Measurements from ENCODE around the gene CSH2. TPM values are rescaled to one million over a fixed set of nuclear protein-coding genes. Genes with fewer than 3 reads are reported as not detected.
"Not testable (repeated sequence)": the region's sequence is repeated elsewhere in the genome, so short reads cannot be mapped to it uniquely, and the experiment has no call there.

Gene CSH2
- total RNA-seq, 1 donor from 2014 or later, result not detected

DNA sequence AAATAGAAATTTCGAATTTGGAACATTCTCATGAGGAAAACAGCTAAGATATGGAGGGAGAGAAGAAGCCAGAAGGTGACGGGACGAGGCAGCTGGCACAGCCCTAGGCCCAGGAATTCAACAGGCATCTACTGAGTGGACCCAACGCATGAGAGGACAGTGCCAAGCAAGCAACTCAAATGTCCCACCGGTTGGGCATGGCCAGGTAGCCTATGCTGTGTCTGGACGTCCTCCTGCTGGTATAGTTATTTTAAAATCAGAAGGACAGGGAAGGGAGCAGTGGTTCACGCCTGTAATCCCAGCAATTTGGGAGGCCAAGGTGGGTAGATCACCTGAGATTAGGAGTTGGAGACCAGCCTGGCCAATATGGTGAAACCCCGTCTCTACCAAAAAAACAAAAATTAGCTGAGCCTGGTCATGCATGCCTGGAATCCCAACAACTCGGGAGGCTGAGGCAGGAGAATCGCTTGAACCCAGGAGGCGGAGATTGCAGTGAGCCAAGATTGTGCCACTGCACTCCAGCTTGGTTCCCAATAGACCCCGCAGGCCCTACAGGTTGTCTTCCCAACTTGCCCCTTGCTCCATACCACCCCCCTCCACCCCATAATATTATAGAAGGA, 43.2 kb upstream of the CSH2 start:
- FAIRE-seq, result no peak
- TF ChIP-seq, protein P1, sequence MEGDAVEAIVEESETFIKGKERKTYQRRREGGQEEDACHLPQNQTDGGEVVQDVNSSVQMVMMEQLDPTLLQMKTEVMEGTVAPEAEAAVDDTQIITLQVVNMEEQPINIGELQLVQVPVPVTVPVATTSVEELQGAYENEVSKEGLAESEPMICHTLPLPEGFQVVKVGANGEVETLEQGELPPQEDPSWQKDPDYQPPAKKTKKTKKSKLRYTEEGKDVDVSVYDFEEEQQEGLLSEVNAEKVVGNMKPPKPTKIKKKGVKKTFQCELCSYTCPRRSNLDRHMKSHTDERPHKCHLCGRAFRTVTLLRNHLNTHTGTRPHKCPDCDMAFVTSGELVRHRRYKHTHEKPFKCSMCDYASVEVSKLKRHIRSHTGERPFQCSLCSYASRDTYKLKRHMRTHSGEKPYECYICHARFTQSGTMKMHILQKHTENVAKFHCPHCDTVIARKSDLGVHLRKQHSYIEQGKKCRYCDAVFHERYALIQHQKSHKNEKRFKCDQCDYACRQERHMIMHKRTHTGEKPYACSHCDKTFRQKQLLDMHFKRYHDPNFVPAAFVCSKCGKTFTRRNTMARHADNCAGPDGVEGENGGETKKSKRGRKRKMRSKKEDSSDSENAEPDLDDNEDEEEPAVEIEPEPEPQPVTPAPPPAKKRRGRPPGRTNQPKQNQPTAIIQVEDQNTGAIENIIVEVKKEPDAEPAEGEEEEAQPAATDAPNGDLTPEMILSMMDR (IDR thresholded peaks at IDR 0.05; ENCODE audit: insufficient read depth, low read length, severe bottlenecking), result no peak
- H3K27me3 ChIP-seq (ENCODE audit: control insufficient read depth, insufficient read depth, low read length), result peaks cover 7% of the 10 kb centered on the region
- H3K36me3 ChIP-seq (ENCODE audit: control insufficient read depth, insufficient read depth, low read length), result no peaks in the 10 kb centered on the region
- DNase-seq (ENCODE audit: low read depth), result no peak
- H3K4me3 ChIP-seq (ENCODE audit: low read depth, low read length), result no peak overlapping the region

DNA sequence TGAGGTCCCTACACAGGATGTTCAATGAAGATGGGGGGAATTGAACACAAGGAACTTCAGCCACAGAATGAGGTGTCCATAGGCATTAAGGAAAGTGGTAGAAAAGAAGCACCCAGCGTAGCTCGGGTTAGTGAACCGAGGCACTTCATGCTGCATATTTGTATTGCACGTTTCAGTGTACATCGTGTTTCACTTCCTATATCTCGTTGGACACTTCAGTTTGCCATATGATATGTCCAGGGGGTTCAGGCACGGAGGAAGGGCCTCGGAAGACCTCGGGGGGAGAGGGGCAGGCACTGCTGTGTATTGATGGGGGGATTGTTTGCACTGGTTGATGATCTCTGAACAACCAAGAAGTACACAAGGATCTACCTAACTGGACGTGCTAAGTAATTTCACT, 42.3 kb upstream of the CSH2 start:
- not testable (repeated sequence) for H3K36me3 ChIP-seq (ENCODE audit: control insufficient read depth, insufficient read depth, low read length); FAIRE-seq; H3K4me3 ChIP-seq (ENCODE audit: low read depth, low read length); DNase-seq (ENCODE audit: low read depth); H3K27me3 ChIP-seq (ENCODE audit: control insufficient read depth, insufficient read depth, low read length)

DNA sequence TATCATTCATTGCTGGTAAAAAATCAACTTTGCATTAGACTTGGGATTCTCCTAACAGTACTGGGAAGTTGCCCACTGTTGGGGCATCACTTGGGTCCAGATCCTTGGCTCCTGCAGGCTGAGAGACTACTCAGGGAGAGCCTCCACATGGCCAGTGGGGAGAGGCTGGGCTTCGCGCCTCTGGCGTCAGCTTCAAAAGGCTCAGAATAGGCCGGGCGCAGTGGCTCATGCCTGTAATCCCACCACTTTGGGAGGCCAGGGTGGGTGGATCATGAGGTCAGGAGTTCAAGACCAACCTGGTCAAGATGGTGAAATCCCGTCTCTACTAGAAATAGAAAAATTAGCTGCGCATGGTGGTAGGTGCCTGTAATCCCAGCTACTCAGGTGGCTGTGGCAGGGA, 41.0 kb upstream of the CSH2 start:
- TF ChIP-seq, protein P1 (IDR thresholded peaks at IDR 0.05; ENCODE audit: insufficient read depth, low read length, severe bottlenecking), result no peak
- FAIRE-seq, result no peak
- Histone ChIP-seq H3K36me3 (ENCODE audit: control insufficient read depth, insufficient read depth, low read length) (no peaks in the 10 kb centered on the region), H3K27me3 (ENCODE audit: control insufficient read depth, insufficient read depth, low read length) (peaks cover 8% of the 10 kb centered on the region), H3K4me3 (ENCODE audit: low read depth, low read length) (no peak overlapping the region)
- no peak for DNase-seq (ENCODE audit: low read depth)

DNA sequence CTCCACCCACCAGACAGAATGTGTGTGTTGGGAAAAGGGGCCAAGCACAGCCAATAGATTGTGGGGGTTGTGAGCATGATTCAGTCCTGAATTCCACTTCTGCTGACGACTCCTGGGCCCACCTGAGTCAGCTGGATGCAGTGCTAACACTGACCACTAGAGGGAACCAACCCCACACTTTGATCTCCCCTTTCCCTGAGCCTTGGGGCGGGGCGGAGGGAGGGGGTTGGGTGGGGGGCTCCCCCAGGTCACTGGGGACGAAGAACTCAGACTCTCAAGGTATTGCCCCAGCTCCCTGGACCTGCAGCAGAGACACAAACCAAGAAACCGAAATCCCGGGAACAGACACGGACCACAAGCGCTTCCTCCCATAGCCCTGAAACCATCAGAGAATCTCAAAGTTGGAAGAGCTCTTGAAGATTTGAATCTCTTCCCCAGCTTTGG, 38.2 kb upstream of the CSH2 start:
- Histone ChIP-seq H3K27me3 (ENCODE audit: control insufficient read depth, insufficient read depth, low read length) (peaks cover 6% of the 10 kb centered on the region), H3K36me3 (ENCODE audit: control insufficient read depth, insufficient read depth, low read length) (no peaks in the 10 kb centered on the region), H3K4me3 (ENCODE audit: low read depth, low read length) (no peak overlapping the region)
- TF ChIP-seq, protein P1 (IDR thresholded peaks at IDR 0.05; ENCODE audit: insufficient read depth, low read length, severe bottlenecking), result peak; percentile 76
- DNase-seq (ENCODE audit: low read depth), result peak; percentile 29
- no peak for FAIRE-seq

DNA sequence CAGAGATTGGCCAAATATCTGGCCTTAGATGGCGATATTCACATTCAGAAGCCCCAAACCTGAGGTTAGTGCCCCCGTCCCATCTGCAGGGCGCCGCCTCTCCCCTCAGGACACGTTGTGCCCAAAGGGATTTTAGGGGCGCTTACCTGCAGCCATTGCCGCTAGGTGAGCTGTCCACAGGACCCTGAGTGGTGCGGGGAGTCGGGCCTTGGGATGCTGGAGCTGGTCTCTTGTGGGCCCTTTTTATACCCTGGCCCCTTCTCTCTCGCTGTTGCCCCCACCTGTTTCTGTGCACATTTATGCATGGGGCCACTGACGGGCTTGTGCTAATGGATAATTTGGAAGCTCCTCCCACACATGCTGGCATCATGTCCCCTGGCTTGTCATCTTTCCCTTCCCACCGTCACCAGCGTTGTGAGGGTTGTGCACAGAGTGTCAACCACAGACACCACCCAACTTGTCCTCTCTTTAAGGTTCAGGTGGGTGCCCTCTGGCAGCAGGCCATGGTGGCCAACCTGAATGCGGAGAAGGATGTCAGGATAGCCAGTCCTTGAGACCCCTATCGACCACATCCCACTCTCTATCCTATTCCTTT, 37.7 kb upstream of the CSH2 start, which contains the start of gene CSHL1:
CSHL1 (minus strand) TSS at position 218 of the 595 bp plus-strand sequence; CDS start at position 156, 62 bp downstream.
- TF ChIP-seq, protein P1 (IDR thresholded peaks at IDR 0.05; ENCODE audit: insufficient read depth, low read length, severe bottlenecking), result no peak
- Histone ChIP-seq H3K36me3 (ENCODE audit: control insufficient read depth, insufficient read depth, low read length) (no peaks in the 10 kb centered on the region), H3K4me3 (ENCODE audit: low read depth, low read length) (no peak within 1 kb of the TSS), H3K27me3 (ENCODE audit: control insufficient read depth, insufficient read depth, low read length) (peaks cover 6% of the 10 kb centered on the region)
- FAIRE-seq (no peak), DNase-seq (ENCODE audit: low read depth) (no peak)

DNA sequence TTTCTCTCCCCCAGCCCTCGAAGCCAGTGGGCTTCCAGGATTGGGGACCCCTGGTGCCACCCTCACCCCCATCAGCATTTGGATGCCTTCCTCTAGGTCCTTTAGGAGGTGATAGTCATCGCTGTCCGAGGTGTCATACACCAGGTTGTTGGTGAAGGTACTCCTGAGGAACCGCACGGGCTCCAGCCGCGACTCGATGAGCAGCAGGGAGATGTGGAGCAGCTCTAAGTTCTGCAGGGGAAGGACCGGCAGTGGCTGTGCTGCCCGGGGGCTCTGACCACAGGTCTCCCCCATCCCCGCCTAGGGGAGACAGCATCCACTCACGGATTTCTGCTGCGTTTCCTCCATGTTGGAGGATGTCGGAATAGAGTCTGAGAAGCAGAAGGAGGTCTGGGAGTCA, 36.6 kb upstream of the CSH2 start:
- no peaks in the 10 kb centered on the region for H3K36me3 ChIP-seq (ENCODE audit: control insufficient read depth, insufficient read depth, low read length)
- no peak overlapping the region for H3K4me3 ChIP-seq (ENCODE audit: low read depth, low read length)
- TF ChIP-seq, protein P1 (IDR thresholded peaks at IDR 0.05; ENCODE audit: insufficient read depth, low read length, severe bottlenecking), result no peak
- peaks cover 6% of the 10 kb centered on the region for H3K27me3 ChIP-seq (ENCODE audit: control insufficient read depth, insufficient read depth, low read length)
- DNase-seq (ENCODE audit: low read depth), result no peak
- FAIRE-seq, result no peak

DNA sequence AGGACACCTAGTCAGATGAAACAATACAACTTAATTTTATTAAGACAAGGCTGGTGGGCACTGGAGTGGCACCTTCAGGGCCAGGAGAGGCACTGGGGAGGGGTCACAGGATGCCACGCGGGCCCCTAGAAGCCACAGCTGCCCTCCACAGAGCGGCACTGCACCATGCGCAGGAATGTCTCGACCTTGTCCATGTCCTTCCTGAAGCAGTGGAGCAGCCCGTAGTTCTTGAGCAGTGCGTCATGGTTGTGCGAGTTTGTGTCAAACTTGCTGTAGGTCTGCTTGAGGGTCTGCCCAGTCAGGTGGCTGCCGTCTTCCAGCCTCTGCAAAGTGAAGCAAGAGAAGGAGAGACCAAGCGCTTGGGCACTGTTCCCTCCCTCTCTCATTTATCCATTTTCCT, 36.1 kb upstream of the CSH2 start:
- H3K4me3 ChIP-seq (ENCODE audit: low read depth, low read length); FAIRE-seq; H3K27me3 ChIP-seq (ENCODE audit: control insufficient read depth, insufficient read depth, low read length); H3K36me3 ChIP-seq (ENCODE audit: control insufficient read depth, insufficient read depth, low read length); DNase-seq (ENCODE audit: low read depth): not testable (repeated sequence)
